C4-2B (cell line): ENCODE data around the gene DICER1.

ENCODE experiments used
- H3K27ac ChIP-seq: fragments of 450-650 bp; 2 replicates; pipeline ENCODE4 v1.5.1; 2017
- ZFX ChIP-seq: fragments of 450-650 bp; IDR thresholded peaks from 2 replicates; pipeline ENCODE4 v1.6.1; 2017
- TF ChIP-seq, protein P1 (sequence below): fragments of 450-650 bp; conservative IDR thresholded peaks from 2 replicates; pipeline ENCODE4 v1.5.1; 2017; ENCODE audit warnings: mild to moderate bottlenecking

Gene DICER1

DNA sequence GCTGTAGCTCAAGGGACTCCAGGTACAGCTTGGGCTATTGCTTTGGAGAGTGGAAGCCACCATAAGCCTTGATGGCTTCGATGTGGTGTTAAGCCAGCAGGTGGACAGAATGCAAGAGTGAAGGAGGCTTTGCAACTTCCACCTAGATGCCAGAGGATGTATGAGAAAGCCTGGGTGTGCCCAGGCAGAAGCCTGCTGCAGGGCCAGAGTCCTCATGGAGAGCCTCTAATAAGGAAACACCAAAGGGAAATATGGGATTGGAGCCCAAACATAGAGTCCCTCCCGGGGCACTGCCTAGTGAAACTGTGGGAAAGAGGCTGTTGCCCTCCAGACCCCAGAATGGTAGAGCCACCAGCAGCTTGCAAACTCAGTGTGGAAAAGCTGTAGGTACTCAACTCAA lies 9.8 kb upstream of the DICER1 start:
- TF ChIP-seq ZFX = no peak
- TF ChIP-seq, protein P1, sequence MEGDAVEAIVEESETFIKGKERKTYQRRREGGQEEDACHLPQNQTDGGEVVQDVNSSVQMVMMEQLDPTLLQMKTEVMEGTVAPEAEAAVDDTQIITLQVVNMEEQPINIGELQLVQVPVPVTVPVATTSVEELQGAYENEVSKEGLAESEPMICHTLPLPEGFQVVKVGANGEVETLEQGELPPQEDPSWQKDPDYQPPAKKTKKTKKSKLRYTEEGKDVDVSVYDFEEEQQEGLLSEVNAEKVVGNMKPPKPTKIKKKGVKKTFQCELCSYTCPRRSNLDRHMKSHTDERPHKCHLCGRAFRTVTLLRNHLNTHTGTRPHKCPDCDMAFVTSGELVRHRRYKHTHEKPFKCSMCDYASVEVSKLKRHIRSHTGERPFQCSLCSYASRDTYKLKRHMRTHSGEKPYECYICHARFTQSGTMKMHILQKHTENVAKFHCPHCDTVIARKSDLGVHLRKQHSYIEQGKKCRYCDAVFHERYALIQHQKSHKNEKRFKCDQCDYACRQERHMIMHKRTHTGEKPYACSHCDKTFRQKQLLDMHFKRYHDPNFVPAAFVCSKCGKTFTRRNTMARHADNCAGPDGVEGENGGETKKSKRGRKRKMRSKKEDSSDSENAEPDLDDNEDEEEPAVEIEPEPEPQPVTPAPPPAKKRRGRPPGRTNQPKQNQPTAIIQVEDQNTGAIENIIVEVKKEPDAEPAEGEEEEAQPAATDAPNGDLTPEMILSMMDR = no peak
- H3K27ac ChIP-seq = no peak overlapping the region

- no peak for TF ChIP-seq ZFX
- TF ChIP-seq, protein P1 = no peak
Observed at GRCh38 chr14:95165517-95165916, 8.2 kb upstream of the DICER1 start.

DNA sequence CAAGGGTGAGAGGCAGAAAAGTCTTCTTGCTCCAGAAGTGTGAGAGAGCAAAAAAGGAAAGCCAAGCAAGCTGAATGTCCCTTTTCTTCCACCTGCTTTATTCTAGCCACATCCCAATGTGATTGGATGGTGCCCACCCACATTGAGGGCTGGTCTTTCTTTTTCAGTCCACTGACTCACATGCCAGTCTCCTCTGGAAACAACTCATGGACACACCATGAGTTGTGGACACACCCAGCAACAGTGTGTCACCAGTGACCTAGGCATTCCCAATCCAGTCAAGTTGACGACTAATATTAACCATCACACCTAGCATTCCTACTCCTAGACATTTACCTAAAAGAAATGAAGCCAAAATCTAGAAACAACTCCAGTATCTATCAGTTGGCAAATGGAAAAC lies 7.2 kb upstream of the DICER1 start:
- no peak for TF ChIP-seq ZFX
- TF ChIP-seq, protein P1 = no peak
- no peak overlapping the region for H3K27ac ChIP-seq

More at GRCh38 chr14:95165517-95165916, 8.2 kb upstream of the DICER1 start:
- no peak overlapping the region for H3K27ac ChIP-seq

DNA sequence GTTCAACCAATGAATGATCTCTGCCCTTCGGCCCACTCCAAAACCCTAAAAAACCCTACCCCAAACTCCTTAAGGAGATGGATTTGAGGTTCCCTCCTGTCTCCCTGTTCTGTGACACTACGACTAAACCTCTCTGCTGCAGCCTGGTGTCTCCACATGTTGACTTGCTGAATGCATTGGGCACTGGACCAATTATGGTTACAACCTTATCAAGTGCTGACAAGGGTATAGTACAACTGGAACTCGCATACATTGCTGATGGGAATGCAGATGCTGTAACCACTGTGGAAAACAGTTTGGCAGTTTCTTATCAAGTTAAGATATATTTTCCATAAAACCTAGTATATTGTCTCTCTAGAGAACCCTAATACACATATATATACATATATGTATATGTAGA lies 6.3 kb upstream of the DICER1 start:
- no peak overlapping the region for H3K27ac ChIP-seq
- no peak for TF ChIP-seq ZFX
- TF ChIP-seq, protein P1 = no peak

GRCh38 chr14:95163132-95163531 lies 5.8 kb upstream of the DICER1 start:
- H3K27ac ChIP-seq = no peak overlapping the region
- no peak for TF ChIP-seq ZFX
- TF ChIP-seq, protein P1 = no peak

GRCh38 chr14:95162641-95163040 lies 5.3 kb upstream of the DICER1 start:
- no peak overlapping the region for H3K27ac ChIP-seq
- TF ChIP-seq, protein P1 = no peak
- no peak for TF ChIP-seq ZFX

GRCh38 chr14:95157048-95157326 lies 342 bp downstream of the DICER1 start:
- H3K27ac ChIP-seq = peak overlapping the region; percentile 98
- peak; percentile 95 for TF ChIP-seq ZFX
- TF ChIP-seq, protein P1 = no peak
